ENCODE results near the gene DLX4.

DLX4 gene

GRCh38 chr17:49987681-49988441, 18.9 kb downstream of the DLX4 start:
- no peak for DNase-seq (ENCODE audit: low read depth)

- no peak for DNase-seq (ENCODE audit: low read depth)
These were observed 20.5 kb downstream of the DLX4 start for GRCh38 chr17:49989518-49989880.

- DNase-seq (ENCODE audit: low read depth) = no peak
These were observed 21.3 kb downstream of the DLX4 start for GRCh38 chr17:49990331-49990730.

- DNase-seq (ENCODE audit: low read depth) = no peak
These were observed 21.9 kb downstream of the DLX4 start for GRCh38 chr17:49990921-49991320.

- DNase-seq (ENCODE audit: low read depth) = no peak
These were observed 22.4 kb downstream of the DLX4 start for GRCh38 chr17:49991409-49991808.

- DNase-seq (ENCODE audit: low read depth) = no peak
These were observed 23.4 kb downstream of the DLX4 start for GRCh38 chr17:49992191-49992932.

- DNase-seq (ENCODE audit: low read depth) = no peak
These were observed 24.0 kb downstream of the DLX4 start for GRCh38 chr17:49992933-49993422.

GRCh38 chr17:49993423-49994060, 24.6 kb downstream of the DLX4 start:
- DNase-seq (ENCODE audit: low read depth) = no peak

- DNase-seq (ENCODE audit: low read depth) = no peak
These were observed 25.4 kb downstream of the DLX4 start for GRCh38 chr17:49994085-49995054.

- DNase-seq (ENCODE audit: low read depth) = no peak
These were observed 26.2 kb downstream of the DLX4 start, which contains the start of gene DLX3 for GRCh38 chr17:49995055-49995738. TSS of gene DLX3 (minus strand) at chr17:49995224. CDS start at chr17:49994998, 226 bp downstream.

GRCh38 chr17:49996121-49996494, 27.1 kb downstream of the DLX4 start:
- no peak for DNase-seq (ENCODE audit: low read depth)

GRCh38 chr17:49996495-49997300, 27.7 kb downstream of the DLX4 start:
- peak; percentile 54 for DNase-seq (ENCODE audit: low read depth)

- no peak for DNase-seq (ENCODE audit: low read depth)
These were observed 28.3 kb downstream of the DLX4 start for GRCh38 chr17:49997301-49997650.

GRCh38 chr17:49997773-49998703, 29.0 kb downstream of the DLX4 start:
- peak; percentile 67 for DNase-seq (ENCODE audit: low read depth)

- no peak for DNase-seq (ENCODE audit: low read depth)
These were observed 30.0 kb downstream of the DLX4 start for GRCh38 chr17:49998836-49999511.

GRCh38 chr17:50003911-50004310, 34.9 kb downstream of the DLX4 start:
- no peak for DNase-seq (ENCODE audit: low read depth)

- no peak for DNase-seq (ENCODE audit: low read depth)
These were observed 40.3 kb downstream of the DLX4 start for GRCh38 chr17:50009282-50009681.

- DNase-seq (ENCODE audit: low read depth) = no peak
These were observed 44.1 kb downstream of the DLX4 start for GRCh38 chr17:50013079-50013478.
